Measurements from ENCODE around the gene ACSL3. TPM values are rescaled to one million over a fixed set of nuclear protein-coding genes. Genes with fewer than 3 reads are reported as not detected.

Gene ACSL3
- 80.6 and 106 TPM in 2 replicates for total RNA-seq (ENCODE audit: low replicate concordance)

GRCh38 chr2:222860740-222861410 is at the start of gene ACSL3:
Gene ACSL3 (plus strand): TSS chr2:222861036. CDS start chr2:222908773, 47,737 bp downstream.
- Histone ChIP-seq H3K27ac (peak within 1 kb of the TSS; percentile 99), H3K4me1 (peaks cover 41% of the 10 kb centered on the region), H3K27me3 (no peaks in the 10 kb centered on the region), H3K4me3 (peak within 1 kb of the TSS; percentile 89), H3K79me2 (ENCODE audit: low read depth) (peaks cover 50% of the 10 kb centered on the region), H3K4me2 (peak within 1 kb of the TSS; percentile 91), H3K9me3 (ENCODE audit: low read depth) (no peaks in the 10 kb centered on the region), H4K20me1 (ENCODE audit: low read depth) (peaks cover 46% of the 10 kb centered on the region), H3F3A (ENCODE audit: low read depth) (peaks cover 10% of the 10 kb centered on the region), H3K36me3 (no peaks in the 10 kb centered on the region), H3K9ac (peak within 1 kb of the TSS; percentile 98), H2AFZ (replicated peaks) (no peak within 1 kb of the TSS)
- H3K9me3 Mint-ChIP-seq: peaks cover 3% of the 10 kb centered on the region
- TF ChIP-seq CTCF (IDR thresholded peaks at IDR 0.05) (peak; percentile 18), EZH2phosphoT487 (IDR thresholded peaks at IDR 0.05) (no peak), EZH2 (IDR thresholded peaks at IDR 0.05) (peak; percentile 24)
- peaks cover 5% of the 10 kb centered on the region for H3K36me3 Mint-ChIP-seq
- H3K27ac Mint-ChIP-seq: peak within 1 kb of the TSS; percentile 96
- H3K27me3 Mint-ChIP-seq (ENCODE audit: insufficient read depth, low read depth): peaks cover 1% of the 10 kb centered on the region
- DNase-seq (ENCODE audit: low spot score): peak; percentile 99
- H3K4me3 Mint-ChIP-seq: peak within 1 kb of the TSS; percentile 83
- peaks cover 22% of the 10 kb centered on the region for H3K4me1 Mint-ChIP-seq

- H3K27me3 ChIP-seq: no peaks in the 10 kb centered on the region
- H3K9me3 Mint-ChIP-seq: peaks cover 6% of the 10 kb centered on the region
- H3K4me1 ChIP-seq: no peaks in the 10 kb centered on the region
- H3K9me3 ChIP-seq (ENCODE audit: low read depth): no peaks in the 10 kb centered on the region
- no peaks in the 10 kb centered on the region for H3K36me3 ChIP-seq
- H3K27me3 Mint-ChIP-seq (ENCODE audit: insufficient read depth, low read depth): no peaks in the 10 kb centered on the region
- no peaks in the 10 kb centered on the region for H3K4me1 Mint-ChIP-seq
- H3F3A ChIP-seq (ENCODE audit: low read depth): no peaks in the 10 kb centered on the region
- H3K4me3 ChIP-seq: no peak overlapping the region
- H3K27ac ChIP-seq: no peak overlapping the region
- no peak for DNase-seq (ENCODE audit: low spot score)
- no peak overlapping the region for H3K4me3 Mint-ChIP-seq
- H3K4me2 ChIP-seq: no peak overlapping the region
- H2AFZ ChIP-seq (replicated peaks): no peak overlapping the region
- no peaks in the 10 kb centered on the region for H4K20me1 ChIP-seq (ENCODE audit: low read depth)
- H3K36me3 Mint-ChIP-seq: no peaks in the 10 kb centered on the region
- H3K9ac ChIP-seq: no peak overlapping the region
- TF ChIP-seq CTCF (IDR thresholded peaks at IDR 0.05): no peak
- TF ChIP-seq EZH2phosphoT487 (IDR thresholded peaks at IDR 0.05): no peak
- TF ChIP-seq EZH2 (IDR thresholded peaks at IDR 0.05): no peak
- H3K79me2 ChIP-seq (ENCODE audit: low read depth): no peaks in the 10 kb centered on the region
- H3K27ac Mint-ChIP-seq: no peak overlapping the region
Observed at GRCh38 chr2:222811828-222812227, 49.0 kb upstream of the ACSL3 start.

GRCh38 chr2:222813177-222813843 is 47.5 kb upstream of the ACSL3 start:
- no peaks in the 10 kb centered on the region for H3K36me3 ChIP-seq
- H3F3A ChIP-seq (ENCODE audit: low read depth): no peaks in the 10 kb centered on the region
- no peak overlapping the region for H2AFZ ChIP-seq (replicated peaks)
- H3K36me3 Mint-ChIP-seq: no peaks in the 10 kb centered on the region
- no peaks in the 10 kb centered on the region for H3K79me2 ChIP-seq (ENCODE audit: low read depth)
- no peak overlapping the region for H3K4me3 Mint-ChIP-seq
- no peaks in the 10 kb centered on the region for H3K4me1 Mint-ChIP-seq
- no peaks in the 10 kb centered on the region for H3K4me1 ChIP-seq
- DNase-seq (ENCODE audit: low spot score): no peak
- H3K4me2 ChIP-seq: no peak overlapping the region
- no peaks in the 10 kb centered on the region for H3K27me3 Mint-ChIP-seq (ENCODE audit: insufficient read depth, low read depth)
- H3K9ac ChIP-seq: no peak overlapping the region
- no peak overlapping the region for H3K4me3 ChIP-seq
- TF ChIP-seq EZH2 (IDR thresholded peaks at IDR 0.05) (no peak), CTCF (IDR thresholded peaks at IDR 0.05) (no peak), EZH2phosphoT487 (IDR thresholded peaks at IDR 0.05) (no peak)
- H3K27ac Mint-ChIP-seq: no peak overlapping the region
- no peaks in the 10 kb centered on the region for H4K20me1 ChIP-seq (ENCODE audit: low read depth)
- H3K9me3 ChIP-seq (ENCODE audit: low read depth): no peaks in the 10 kb centered on the region
- H3K27ac ChIP-seq: no peak overlapping the region
- peaks cover 10% of the 10 kb centered on the region for H3K9me3 Mint-ChIP-seq
- no peaks in the 10 kb centered on the region for H3K27me3 ChIP-seq
